ENCODE results near the gene DCLK1. TPM values are rescaled to one million over a fixed set of nuclear protein-coding genes. Genes with fewer than 3 reads are reported as not detected.

Gene DCLK1
- total RNA-seq, 4 donors from 2014 or later: 20.5 to 40.1 (median 28.7) TPM

GRCh38 chr13:35888457-35888883 lies 242.7 kb downstream of the DCLK1 start:
- WGBS: 28% methylated on average over 3 of the region's 3 CpGs
- TF ChIP-seq POLR2A (IDR thresholded peaks at IDR 0.05; ENCODE audit: low read depth) (no peak), CTCF (IDR thresholded peaks at IDR 0.05) (no peak), EP300 (IDR thresholded peaks at IDR 0.05) (no peak), POLR2AphosphoS5 (IDR thresholded peaks at IDR 0.05) (no peak)
- no peak overlapping the region for H3K4me3 ChIP-seq
- no peaks in the 10 kb centered on the region for H3K36me3 ChIP-seq
- H3K9me3 ChIP-seq: no peaks in the 10 kb centered on the region
- intact Hi-C loops (cut with DNase I): no loop called here
- no peak overlapping the region for H3K27ac ChIP-seq (replicated peaks in 1 of 4)
- no peaks in the 10 kb centered on the region for H3K27me3 ChIP-seq
- DNase-seq (ENCODE audit: extremely low spot score): no peak
- H3K4me1 ChIP-seq: peaks cover 0 to 20% (median 18%) of the 10 kb centered on the region in 4 donors

GRCh38 chr13:35887115-35887666 lies 244.0 kb downstream of the DCLK1 start:
- Histone ChIP-seq H3K36me3 (no peaks in the 10 kb centered on the region), H3K27me3 (no peaks in the 10 kb centered on the region), H3K9me3 (no peaks in the 10 kb centered on the region), H3K4me3 (no peak overlapping the region), H3K27ac (replicated peaks in 1 of 4) (no peak overlapping the region), H3K4me1 (peaks cover 0 to 20% (median 18%) of the 10 kb centered on the region in 4 donors)
- no peak for DNase-seq (ENCODE audit: extremely low spot score)
- intact Hi-C loops (cut with DNase I): no loop called here
- TF ChIP-seq POLR2A (IDR thresholded peaks at IDR 0.05; ENCODE audit: low read depth) (no peak), POLR2AphosphoS5 (IDR thresholded peaks at IDR 0.05) (no peak), CTCF (IDR thresholded peaks at IDR 0.05) (no peak), EP300 (IDR thresholded peaks at IDR 0.05) (no peak)
- 85% methylated on average over 6 of the region's 6 CpGs for WGBS

GRCh38 chr13:35886332-35887114 lies 244.7 kb downstream of the DCLK1 start:
- 81% methylated on average over 9 of the region's 9 CpGs for WGBS
- Histone ChIP-seq H3K36me3 (no peaks in the 10 kb centered on the region), H3K27ac (replicated peaks in 1 of 4) (no peak overlapping the region), H3K9me3 (no peaks in the 10 kb centered on the region), H3K27me3 (no peaks in the 10 kb centered on the region), H3K4me1 (peaks cover 0 to 22% (median 20%) of the 10 kb centered on the region in 4 donors), H3K4me3 (no peak overlapping the region)
- TF ChIP-seq EP300 (IDR thresholded peaks at IDR 0.05) (no peak), CTCF (IDR thresholded peaks at IDR 0.05) (no peak), POLR2A (IDR thresholded peaks at IDR 0.05; ENCODE audit: low read depth) (no peak), POLR2AphosphoS5 (IDR thresholded peaks at IDR 0.05) (no peak)
- no peak for DNase-seq (ENCODE audit: extremely low spot score)
- intact Hi-C loops (cut with DNase I): no loop called here

- Histone ChIP-seq H3K9me3 (no peaks in the 10 kb centered on the region), H3K4me3 (no peak overlapping the region), H3K36me3 (no peaks in the 10 kb centered on the region), H3K27me3 (no peaks in the 10 kb centered on the region), H3K27ac (replicated peaks in 1 of 4) (no peak overlapping the region), H3K4me1 (peaks cover 0 to 29% (median 22%) of the 10 kb centered on the region in 4 donors)
- DNase-seq (ENCODE audit: extremely low spot score): no peak
- WGBS: 89% methylated on average over 4 of the region's 4 CpGs
- intact Hi-C loops (cut with DNase I): no loop called here
- TF ChIP-seq EP300 (IDR thresholded peaks at IDR 0.05): no peak
- TF ChIP-seq POLR2AphosphoS5 (IDR thresholded peaks at IDR 0.05): no peak
- TF ChIP-seq CTCF (IDR thresholded peaks at IDR 0.05): no peak
- no peak for TF ChIP-seq POLR2A (IDR thresholded peaks at IDR 0.05; ENCODE audit: low read depth)
Measured at GRCh38 chr13:35884211-35884760, 246.9 kb downstream of the DCLK1 start.

Measured in esophagus muscularis mucosa (tissue), 4 donors.